GDM1 (cell line): ENCODE data around the gene CEPT1.
A peak's percentile ranks its signal among the peaks of the same experiment; 100 is the strongest.
"Not testable (repeated sequence)": the region's sequence is repeated elsewhere in the genome, so short reads cannot be mapped to it uniquely, and the experiment has no call there.

Source experiments
- DNase-seq: peaks from one replicate; lab custom pipeline; 2025; lab: John Stamatoyannopoulos, UW

CEPT1 gene

DNA sequence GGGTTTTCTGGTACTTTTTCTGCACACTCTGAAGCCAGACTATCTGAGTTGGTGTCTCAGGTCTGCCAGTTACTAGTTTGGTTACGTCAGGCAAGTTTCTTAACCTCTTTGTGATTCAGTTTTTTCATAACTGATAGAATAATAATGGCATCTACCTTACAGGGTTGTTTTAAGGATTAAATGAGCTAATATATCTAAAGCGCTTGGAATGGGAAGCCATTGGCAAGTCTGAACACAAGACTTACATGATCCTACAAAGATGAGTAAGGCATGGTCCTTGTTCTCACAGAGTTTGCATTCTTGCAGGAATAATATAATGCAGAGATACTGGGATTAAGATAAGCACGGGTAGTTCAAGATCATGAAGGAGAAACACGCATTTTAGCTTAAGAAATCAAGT is 69.6 kb downstream of the CEPT1 start:
- no peak for DNase-seq

- no peak for DNase-seq
These were observed 71.9 kb downstream of the CEPT1 start for GRCh38 chr1:111211921-111212320.

DNA sequence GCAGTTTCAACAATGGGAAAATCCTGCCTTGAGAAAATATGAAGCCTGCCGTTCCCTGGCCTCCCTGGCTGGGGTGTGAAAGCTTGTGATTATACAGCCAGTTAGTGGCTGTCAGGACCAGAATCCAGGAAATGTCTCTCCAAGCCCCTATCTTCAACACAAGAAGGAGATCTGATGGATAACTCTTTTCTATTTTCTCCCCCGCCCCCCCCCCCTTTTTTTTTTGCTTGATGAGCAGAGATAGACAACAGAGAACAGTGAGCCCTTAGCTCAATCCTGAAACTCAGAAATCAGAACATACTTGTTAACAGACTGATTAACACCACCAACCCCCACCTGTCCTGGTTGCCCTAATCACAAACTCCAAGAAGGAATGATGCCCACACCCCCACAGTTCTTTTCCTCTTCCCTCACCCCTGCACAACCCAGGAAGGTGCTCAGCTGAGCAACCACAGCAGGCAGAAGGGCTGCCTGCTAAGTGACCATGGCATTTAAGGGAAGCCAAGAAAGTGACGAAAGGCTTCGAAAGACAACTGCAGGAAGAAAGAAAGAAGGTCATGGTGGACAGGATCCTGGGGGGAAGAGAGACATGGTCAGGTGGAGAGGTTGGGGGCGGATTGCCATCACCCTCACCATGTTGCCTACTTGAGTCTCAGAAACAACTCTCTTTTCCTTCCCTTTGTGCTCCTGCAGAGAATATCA is 72.8 kb downstream of the CEPT1 start:
- no peak for DNase-seq

DNA sequence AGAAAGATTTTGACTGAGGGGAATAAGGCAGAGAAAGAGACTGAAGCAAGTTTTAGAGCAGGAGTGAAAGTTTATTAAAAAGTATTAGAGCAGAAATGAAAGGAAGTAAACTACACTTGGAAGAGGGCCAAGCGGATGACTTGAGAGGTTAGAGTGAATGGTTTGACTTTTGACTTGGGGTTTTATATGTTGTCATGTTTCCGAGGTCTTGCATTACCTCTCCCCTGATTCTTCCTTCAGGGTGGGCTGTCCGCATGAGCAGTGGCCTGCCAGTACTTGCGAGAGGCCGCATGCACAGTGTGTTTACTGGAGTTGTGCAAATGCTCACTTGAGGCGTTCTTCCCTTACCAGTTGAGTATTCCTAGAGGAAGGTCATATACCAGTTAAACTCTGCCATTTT is 73.4 kb downstream of the CEPT1 start:
- DNase-seq = no peak

- DNase-seq = peak; percentile 75
These were observed 74.2 kb downstream of the CEPT1 start for GRCh38 chr1:111214074-111214801.

GRCh38 chr1:111214884-111215283 is 74.9 kb downstream of the CEPT1 start:
- no peak for DNase-seq

- DNase-seq = not testable (repeated sequence)
These were observed 75.3 kb downstream of the CEPT1 start for GRCh38 chr1:111215285-111215684.

DNA sequence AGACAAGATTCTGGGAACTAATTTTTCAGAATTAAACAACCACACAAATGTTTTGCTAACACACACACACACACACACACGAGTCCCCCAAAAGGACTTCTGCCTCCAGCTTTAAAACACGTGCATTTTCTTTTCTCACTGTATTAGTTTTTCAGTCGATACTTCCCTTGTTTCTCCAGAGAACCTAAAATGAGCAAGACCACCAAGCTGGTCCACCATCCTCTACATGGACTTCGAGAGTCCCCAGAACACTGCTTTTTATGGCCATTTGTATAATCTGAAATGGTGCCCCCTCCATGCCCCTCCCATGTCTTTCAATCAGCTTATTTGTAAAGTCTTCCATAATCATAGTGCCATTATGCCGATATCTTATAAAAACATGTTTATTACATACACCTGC is 76.7 kb downstream of the CEPT1 start:
- DNase-seq = no peak

- DNase-seq = no peak
These were observed 77.3 kb downstream of the CEPT1 start for GRCh38 chr1:111217183-111217910.

DNA sequence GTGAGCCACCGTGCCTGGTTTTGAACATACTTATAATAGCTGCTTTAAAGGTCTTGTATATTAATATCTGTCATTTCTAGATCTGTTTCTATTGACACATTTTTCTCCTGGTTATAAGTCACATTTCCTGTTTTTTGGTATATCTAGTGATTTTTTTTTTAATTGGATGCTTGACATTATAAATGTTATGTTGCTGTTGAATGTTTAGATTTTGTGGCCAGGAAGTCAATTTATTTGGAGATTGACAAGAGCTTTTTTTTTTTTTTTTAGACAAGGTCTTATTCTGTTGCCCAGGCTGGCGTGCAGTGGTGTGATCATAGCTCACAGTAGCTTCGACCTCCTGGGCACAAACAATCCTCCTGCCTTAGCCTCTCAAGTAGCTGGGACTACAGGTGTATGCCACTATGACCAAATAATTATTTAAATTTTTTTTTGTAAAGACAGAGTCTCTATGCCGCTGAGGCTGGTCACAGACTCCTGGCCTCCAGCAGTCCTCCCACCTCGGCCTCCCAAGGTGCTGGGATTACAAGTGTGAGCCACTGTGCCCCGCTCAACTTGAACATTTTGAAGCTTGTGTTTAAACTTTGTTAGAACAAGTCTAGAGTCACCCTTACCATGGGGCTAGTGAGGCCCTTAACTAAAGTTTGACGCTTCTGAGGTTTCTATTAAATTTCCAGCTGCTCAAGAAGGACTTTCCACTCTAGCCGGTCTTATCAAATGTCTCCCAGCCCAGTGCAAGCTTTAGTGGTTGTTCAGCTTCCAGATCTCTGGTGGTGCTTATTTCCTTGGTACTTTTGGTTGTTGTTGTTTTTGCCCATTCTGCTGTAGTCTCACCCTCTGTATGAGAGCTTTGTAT is 78.9 kb downstream of the CEPT1 start:
- no peak for DNase-seq

- no peak for DNase-seq
These were observed 79.7 kb downstream of the CEPT1 start for GRCh38 chr1:111219557-111220286.

DNA sequence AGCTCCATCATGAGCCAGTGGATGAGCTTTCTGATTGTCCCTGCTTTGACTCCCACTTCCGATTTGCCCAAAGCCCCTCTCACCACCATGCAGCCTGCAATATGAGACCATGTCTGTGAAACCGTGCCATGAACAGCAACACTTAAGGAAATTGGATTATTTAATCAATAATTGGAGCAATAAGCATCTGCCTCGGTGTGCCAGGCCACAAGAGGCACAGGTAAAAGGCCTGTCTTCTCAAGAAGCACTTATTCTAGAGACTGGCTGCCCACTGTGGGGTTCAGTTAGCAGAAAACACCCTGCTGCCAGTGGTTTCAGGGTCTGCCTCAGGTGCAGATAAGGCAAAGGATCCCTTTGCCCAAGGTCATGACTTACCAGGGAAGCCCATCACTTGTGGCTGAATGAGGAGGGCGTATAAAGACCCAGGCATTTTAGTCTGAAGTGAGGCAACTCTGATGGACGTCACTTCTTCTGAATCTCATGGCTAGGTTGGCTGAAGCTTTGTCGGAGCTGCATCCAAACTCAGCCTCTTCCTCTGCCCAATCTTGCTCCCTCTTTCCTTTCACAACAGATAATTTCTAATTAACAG is 80.4 kb downstream of the CEPT1 start:
- no peak for DNase-seq

- DNase-seq = no peak
These were observed 81.2 kb downstream of the CEPT1 start for GRCh38 chr1:111221276-111221632.

DNA sequence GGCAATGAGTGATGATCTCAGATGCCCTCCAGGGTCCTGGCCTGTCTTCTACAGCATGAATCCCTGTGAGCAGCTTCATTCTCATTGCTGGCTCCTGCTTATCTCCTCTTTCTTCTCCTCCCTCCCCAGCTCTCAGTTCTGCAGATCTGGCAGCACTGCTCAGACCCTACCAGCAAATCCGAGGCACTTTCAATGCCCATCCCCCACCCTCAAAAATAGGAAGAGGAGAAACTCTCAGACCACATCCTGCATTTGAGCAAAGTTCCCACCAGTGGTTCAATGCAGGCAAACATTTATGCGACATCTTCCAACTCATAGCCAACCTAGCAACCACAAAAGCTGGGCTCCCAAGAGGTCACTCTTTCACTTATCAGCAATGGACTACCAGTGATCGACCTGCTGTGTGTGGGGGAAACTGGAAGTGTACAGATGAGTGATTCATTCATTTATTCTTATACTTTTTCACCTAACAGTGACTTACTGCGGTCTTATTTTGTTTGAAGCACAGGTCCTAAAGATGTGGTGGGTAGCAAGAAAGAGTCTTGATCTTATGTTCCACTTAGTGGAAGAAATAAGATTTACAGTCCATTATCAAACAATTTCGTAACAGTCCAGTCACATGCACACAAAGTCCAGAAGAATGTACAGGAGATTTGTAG is 81.7 kb downstream of the CEPT1 start:
- peak; percentile 92 for DNase-seq

DNA sequence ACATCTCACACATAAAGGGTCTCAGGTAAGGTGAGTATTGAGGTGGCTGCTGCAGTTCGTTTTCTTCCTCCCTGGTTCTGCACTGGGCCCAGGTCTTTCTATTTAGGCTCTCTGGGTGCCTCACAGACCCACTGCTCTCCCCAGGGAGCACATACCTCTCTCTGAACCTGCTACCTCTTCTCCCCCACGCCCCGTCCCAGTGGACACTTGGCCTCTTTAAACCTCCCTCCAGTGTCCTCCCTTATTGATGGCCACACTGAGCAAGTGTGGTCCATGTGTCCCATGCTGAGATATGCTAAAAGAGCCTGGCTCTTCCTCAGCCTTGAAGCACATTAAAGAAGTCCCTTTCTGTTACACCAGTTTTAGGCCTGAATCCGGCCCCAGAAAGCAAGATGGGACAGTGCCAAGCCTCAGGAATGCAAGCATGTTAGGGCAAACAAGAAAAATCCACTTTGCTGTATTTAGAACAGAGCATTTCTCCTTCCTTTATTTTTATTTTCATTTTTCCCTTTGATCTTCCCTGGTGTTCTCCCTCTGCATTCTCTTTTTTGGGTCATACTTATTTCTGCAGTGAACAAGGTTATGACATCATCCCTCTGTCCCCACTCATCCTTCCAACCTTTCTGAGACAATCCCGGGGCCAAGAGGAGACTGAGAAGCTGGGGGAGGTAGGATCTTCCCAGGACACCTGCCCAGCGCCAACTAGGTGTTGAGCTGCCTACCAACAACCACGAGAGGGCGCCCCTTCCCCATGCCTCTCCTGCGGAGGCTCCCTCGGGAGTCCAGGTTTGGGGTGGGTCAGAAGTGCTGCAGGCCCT is 82.5 kb downstream of the CEPT1 start:
- DNase-seq = peak; percentile 58

- DNase-seq = no peak
These were observed 83.2 kb downstream of the CEPT1 start for GRCh38 chr1:111223126-111223685.

GRCh38 chr1:111225091-111225490 is 85.1 kb downstream of the CEPT1 start:
- DNase-seq = no peak

DNA sequence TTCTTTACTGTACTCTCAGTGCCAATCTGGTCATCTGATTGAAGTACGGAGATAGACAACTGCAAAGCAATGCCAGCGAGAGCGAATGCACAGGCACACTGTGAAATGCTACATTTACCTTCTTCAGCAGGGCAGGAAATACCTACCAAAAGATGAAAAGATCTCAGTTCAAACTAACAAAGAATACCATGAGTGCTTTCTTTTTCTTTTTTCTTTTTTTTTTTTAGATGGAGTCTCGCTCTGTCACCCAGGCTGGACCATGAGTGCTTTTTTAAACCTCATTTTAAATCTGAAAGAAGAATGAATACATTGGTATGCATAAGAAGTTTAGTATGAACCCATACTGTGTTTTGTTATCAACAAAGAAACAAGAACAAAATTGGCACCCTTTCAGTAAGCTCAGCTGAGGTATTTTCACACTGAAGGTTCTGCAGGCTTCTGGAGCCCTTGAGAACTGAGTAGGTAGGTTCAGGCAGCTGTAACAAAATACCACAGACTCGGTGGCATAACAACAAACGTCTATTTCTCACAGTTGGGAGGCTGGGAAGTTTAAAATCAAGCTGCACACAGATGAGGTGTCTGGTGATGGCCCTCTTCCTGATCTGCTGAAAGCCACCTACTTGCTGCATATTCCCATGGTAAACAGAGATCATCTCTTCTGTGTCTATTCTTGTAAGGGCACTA is 85.8 kb downstream of the CEPT1 start:
- DNase-seq = no peak

DNA sequence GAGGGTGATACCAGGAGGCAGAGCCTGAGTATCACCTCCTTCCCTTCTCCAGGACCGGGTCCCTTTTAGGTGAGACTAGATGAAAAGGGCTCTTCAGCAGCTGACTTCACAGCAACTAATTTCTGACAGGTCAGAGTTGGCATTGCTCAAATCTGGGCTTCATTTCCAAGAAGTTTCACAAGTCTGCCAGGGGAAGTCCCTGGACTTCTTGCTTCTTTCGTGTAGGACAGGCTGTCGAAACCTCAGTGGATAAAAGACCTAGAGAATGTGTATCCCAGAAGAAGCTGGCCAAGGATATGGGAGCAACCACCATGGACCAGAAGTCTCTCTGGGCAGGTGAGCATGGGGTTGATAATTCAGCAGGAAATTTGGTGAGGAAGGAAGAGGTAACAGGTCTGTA is 87.4 kb downstream of the CEPT1 start, which contains the start of gene CHI3L2:
Gene CHI3L2, plus strand, starts transcription at position 280 of the 400 bp plus-strand sequence. Its CDS starts 17 bp downstream, at position 297.
- DNase-seq = no peak
